HL-60/S4 treated with phorbol 12-myristate 13-acetate at 8.2 ng/mL for 4 days and 3 days (cell line): ENCODE data around the gene NTMT1.

ENCODE experiments used
- in situ Hi-C: fragments of 300-500 bp; cut with MboI; formaldehyde crosslinking; loops from 2 replicates; pipeline ENCODE4 v1.15.0; 2022; ENCODE audit warnings: low sequenced_read_pairs

The NTMT1 gene

GRCh38 chr9:129673602-129674001 lies 47.6 kb downstream of the NTMT1 start:
- in situ Hi-C loops, result no loop called here

DNA sequence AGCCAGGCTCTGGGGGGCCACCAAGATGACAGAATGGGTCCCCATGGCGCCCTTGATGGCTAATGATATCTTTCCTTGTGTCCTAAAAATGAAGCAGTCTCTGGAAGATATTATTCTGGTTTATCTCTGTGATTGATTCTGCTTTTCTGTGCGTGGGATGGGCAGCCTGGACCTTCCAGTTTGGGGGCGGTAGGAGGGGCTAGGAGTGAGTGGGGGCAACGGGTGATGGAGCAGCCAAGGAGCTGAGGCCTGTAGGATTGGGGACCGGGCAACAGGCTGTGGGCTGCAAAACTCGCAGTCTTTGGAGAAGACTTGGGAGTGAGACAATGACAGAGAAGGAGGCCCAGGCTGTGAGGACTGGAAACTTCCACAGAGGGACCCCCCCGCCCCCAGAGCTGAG lies 48.3 kb downstream of the NTMT1 start:
- in situ Hi-C loops, result no loop called here

- in situ Hi-C loops, result no loop called here
Observed at GRCh38 chr9:129675620-129676019, 49.7 kb downstream of the NTMT1 start.

- in situ Hi-C loops, result no loop called here
Observed at GRCh38 chr9:129676287-129676686, 50.3 kb downstream of the NTMT1 start.

DNA sequence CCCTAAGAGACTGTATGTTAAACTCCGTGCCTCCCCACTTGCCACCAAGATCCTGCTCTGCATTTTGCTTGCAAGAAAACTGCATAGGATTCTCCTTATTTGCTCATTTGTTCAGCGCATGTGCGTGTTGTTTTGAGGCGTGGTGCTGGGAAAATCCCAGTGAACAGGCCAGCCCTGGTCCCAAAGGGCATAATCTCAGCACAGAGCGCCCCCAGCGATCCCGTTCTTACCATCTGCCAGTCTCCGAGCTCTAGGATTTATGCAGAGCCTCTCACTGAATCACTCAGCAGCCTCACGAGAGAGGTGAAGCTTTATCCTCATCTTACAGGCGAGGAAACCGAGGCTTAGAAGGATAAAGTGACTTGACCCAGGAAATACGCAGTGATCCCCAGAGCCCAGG lies 51.0 kb downstream of the NTMT1 start:
- in situ Hi-C loops, result no loop called here

- in situ Hi-C loops, result no loop called here
Observed at GRCh38 chr9:129677456-129677855, 51.5 kb downstream of the NTMT1 start.

GRCh38 chr9:129678844-129679243 lies 52.9 kb downstream of the NTMT1 start:
- in situ Hi-C loops, result no loop called here

DNA sequence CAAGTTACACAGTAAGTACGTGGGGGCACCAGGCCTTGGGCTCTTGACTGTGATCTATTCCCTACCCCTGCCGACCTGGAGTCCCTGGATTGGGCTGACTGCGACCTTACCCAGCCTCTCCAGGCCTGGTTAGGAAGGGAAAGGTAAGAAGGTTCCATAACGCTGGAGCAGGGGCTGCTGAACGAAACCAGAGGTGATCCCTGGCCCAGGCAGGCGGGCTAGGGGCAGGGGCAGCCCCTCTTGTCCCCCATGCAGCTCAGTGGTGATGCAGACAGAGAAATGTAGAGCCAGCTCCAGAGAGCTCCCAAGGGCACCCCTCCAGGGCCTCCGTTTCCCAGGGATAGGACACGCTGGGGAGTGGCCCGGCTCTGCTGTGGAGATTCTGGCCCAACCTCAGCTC lies 53.6 kb downstream of the NTMT1 start:
- in situ Hi-C loops, result no loop called here

DNA sequence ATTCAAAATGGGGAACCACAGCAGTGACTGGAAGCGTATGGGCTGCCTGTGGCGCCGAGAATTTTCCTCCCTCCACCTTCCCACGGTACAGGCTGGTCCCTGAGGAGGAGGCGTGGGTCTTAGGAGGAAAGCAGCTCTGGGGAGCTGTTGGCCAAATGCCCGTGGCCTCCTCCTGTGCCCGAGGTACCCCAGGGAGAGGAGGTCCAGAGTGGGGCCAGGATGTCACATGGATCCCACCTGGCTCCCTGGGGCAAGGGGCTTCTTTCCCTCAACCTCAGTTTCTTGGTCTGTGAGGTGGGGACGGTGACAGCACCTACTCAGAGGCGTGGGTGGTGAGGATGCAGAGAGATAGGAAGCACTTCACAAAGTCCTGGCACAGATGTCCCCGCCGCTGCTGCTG lies 56.0 kb downstream of the NTMT1 start:
- in situ Hi-C loops, result no loop called here

DNA sequence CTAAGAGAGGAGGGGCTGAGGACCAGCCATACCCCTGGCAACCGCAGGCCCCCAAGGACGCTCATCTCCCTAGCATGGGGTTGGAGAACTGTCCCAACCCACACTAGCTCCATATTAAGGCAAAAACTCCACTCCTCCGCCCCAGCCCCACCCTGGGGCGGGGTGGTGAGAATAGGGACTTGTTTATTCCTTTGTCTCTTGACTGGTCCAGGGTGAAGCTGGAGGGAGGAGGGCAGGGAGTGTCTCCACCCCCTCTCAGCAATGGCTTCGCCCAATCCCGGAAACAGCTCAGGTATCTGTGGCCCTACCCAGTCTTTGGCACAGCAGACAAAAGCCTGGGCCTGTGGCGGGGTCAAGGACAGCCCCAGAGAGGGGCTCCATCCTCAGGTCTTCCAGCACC lies 56.4 kb downstream of the NTMT1 start:
- in situ Hi-C loops, result no loop called here

GRCh38 chr9:129685220-129685932 lies 59.4 kb downstream of the NTMT1 start:
- in situ Hi-C loops, result no loop called here
